Measurements from ENCODE around the gene TMEM184C. TPM values are rescaled to one million over a fixed set of nuclear protein-coding genes. Genes with fewer than 3 reads are reported as not detected.

Gene TMEM184C
- total RNA-seq, 1 donor from 2014 or later: 31.3 TPM

DNA sequence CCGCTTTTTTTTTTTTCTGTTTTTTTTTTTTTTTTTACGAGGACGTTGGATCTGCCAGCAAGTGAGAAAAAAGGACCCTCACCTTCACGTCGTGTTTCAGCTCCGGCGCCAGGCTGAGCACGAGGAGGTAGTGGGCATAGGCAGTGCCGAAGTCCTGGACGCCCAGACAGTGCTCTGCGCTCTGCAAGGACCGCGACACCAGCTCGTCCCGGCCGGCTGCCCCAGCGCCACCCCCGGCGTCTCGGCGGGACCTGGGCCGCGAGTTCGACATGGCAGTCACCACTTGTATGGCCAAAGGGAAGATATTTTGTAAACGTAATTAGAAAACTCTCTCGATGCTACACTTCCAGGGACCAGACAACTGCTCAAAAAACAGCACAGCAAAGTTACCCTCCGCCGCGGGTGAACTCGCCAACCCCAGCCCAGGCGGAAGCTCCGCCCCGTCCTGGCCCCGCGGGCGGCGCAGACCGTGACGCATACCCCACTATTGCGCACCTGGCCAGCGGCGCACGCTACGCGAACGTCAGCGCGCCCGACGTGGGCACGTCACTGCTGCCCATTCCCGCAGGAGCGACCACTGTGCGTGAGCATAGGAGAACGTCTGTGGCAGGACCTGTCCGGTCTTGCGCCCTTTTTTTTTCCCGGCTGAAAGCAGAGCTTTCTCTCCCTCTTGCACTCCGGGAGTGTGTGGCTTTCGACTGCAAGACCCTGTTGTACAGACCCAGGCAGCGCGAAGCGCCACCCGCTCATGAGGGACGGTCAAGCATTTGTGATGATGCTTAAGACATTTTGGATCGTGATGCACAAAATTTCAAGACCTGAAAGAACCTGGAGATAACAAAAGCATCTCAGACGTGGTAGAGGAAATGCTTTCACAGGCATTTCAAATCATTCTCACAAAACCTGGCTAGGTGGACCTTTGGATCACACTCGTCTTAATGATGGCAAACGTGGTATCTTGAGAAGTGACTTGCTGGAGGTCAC, 66.8 kb downstream of the TMEM184C start, which contains the start of gene PRMT9:
PRMT9 (minus strand) TSS at position 447 of the 984 bp plus-strand sequence; CDS start at position 271, 176 bp downstream.
- intact Hi-C loops (cut with DNase I): no loop called here
- no peaks in the 10 kb centered on the region for H3K9me3 ChIP-seq
- ATAC-seq (peak; percentile 100), DNase-seq (peak; percentile 96)
- peak within 1 kb of the TSS; percentile 90 for H3K27ac ChIP-seq
- TF ChIP-seq, protein P1, sequence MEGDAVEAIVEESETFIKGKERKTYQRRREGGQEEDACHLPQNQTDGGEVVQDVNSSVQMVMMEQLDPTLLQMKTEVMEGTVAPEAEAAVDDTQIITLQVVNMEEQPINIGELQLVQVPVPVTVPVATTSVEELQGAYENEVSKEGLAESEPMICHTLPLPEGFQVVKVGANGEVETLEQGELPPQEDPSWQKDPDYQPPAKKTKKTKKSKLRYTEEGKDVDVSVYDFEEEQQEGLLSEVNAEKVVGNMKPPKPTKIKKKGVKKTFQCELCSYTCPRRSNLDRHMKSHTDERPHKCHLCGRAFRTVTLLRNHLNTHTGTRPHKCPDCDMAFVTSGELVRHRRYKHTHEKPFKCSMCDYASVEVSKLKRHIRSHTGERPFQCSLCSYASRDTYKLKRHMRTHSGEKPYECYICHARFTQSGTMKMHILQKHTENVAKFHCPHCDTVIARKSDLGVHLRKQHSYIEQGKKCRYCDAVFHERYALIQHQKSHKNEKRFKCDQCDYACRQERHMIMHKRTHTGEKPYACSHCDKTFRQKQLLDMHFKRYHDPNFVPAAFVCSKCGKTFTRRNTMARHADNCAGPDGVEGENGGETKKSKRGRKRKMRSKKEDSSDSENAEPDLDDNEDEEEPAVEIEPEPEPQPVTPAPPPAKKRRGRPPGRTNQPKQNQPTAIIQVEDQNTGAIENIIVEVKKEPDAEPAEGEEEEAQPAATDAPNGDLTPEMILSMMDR (IDR thresholded peaks at IDR 0.05): no peak
- H3K36me3 ChIP-seq: peaks cover 2% of the 10 kb centered on the region
- H3K4me3 ChIP-seq: peak within 1 kb of the TSS; percentile 86
- no peaks in the 10 kb centered on the region for H3K27me3 ChIP-seq
- peaks cover 14% of the 10 kb centered on the region for H3K4me1 ChIP-seq

DNA sequence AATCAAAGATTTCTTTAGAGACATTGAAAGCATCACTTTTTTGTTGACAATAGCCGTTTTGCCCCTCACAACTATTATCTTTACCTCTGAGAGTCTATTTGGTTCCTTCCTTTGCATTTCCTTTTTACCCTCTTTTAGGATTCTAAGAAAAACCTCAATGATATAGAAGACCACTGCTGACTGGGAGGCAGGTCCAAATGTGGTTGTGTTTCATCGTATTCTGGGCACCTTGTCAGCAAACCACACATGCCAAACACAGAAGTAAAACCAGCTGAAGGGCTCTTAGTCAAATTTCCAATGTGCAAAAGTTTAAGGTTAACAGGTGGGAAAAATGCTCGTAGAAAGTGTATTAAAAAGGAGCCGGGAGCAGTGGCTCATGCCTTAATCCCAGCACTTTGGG, 71.9 kb downstream of the TMEM184C start:
- Histone ChIP-seq H3K9me3 (no peaks in the 10 kb centered on the region), H3K27me3 (no peaks in the 10 kb centered on the region), H3K36me3 (no peaks in the 10 kb centered on the region), H3K4me1 (peaks cover 6% of the 10 kb centered on the region), H3K27ac (no peak overlapping the region), H3K4me3 (no peak overlapping the region)
- no peak for DNase-seq
- TF ChIP-seq, protein P1 (IDR thresholded peaks at IDR 0.05): no peak
- no peak for ATAC-seq
- intact Hi-C loops (cut with DNase I): no loop called here

DNA sequence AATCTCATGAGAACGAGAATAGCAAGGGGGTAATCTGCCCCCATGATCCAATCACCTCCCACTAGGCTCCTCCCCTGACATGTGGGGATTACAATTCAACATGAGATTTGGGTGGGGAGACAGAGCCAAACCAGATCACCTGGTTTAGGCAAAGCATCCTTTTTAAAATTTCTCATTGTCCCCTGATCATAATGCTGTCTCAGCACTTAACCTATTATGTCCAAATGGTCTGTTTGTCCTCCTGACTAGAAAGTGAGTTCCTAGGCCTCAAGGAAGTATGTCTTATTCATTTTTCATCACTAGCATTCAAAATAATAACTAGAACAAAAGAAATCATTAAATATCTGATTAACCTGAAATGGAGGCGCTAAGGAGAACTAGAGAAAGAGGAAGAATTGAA, 74.6 kb downstream of the TMEM184C start:
- no peak for ATAC-seq
- Histone ChIP-seq H3K9me3 (no peaks in the 10 kb centered on the region), H3K4me1 (no peaks in the 10 kb centered on the region), H3K27me3 (no peaks in the 10 kb centered on the region), H3K4me3 (no peak overlapping the region), H3K27ac (no peak overlapping the region), H3K36me3 (no peaks in the 10 kb centered on the region)
- no peak for DNase-seq
- intact Hi-C loops (cut with DNase I): no loop called here
- TF ChIP-seq, protein P1 (IDR thresholded peaks at IDR 0.05): no peak

DNA sequence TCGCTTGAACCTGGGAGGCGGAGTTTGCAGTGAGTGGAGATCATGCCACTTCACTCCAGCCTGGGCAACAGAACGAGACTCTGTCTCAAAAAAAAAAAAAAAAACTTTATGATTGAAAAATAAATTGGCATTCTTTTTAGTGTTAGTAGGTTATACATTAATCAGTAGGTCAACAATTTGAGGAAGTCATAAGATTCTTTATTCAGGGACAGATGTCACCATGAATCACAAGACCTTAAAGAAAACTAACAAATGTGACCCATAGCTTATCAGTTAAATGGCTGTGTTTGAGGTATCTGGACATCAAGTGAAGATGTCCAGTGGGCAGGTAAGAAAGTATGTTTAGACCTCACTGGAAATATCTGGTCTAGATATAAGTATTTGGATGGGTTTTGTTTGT, 76.0 kb downstream of the TMEM184C start:
- no peaks in the 10 kb centered on the region for H3K27me3 ChIP-seq
- ATAC-seq: no peak
- no peak for DNase-seq
- no peaks in the 10 kb centered on the region for H3K4me1 ChIP-seq
- TF ChIP-seq, protein P1 (IDR thresholded peaks at IDR 0.05): no peak
- intact Hi-C loops (cut with DNase I): no loop called here
- H3K36me3 ChIP-seq: no peaks in the 10 kb centered on the region
- no peaks in the 10 kb centered on the region for H3K9me3 ChIP-seq
- H3K4me3 ChIP-seq: no peak overlapping the region
- no peak overlapping the region for H3K27ac ChIP-seq

- Histone ChIP-seq H3K27ac (no peak overlapping the region), H3K36me3 (no peaks in the 10 kb centered on the region), H3K4me3 (no peak overlapping the region), H3K4me1 (no peaks in the 10 kb centered on the region), H3K9me3 (peaks cover 3% of the 10 kb centered on the region), H3K27me3 (no peaks in the 10 kb centered on the region)
- DNase-seq (no peak), ATAC-seq (no peak)
- TF ChIP-seq, protein P1 (IDR thresholded peaks at IDR 0.05): no peak
- intact Hi-C loops (cut with DNase I): no loop called here
These were observed 79.7 kb downstream of the TMEM184C start for GRCh38 chr4:147696866-147697265.
